CD4-positive, alpha-beta T cell treated with Interferon gamma for 1 hour (primary cell): ENCODE measurements around the gene MS4A1.
"Not testable (repeated sequence)": the region's sequence is repeated elsewhere in the genome, so short reads cannot be mapped to it uniquely, and the experiment has no call there.

Experiments used
- DNase-seq: peaks from one replicate; pipeline ENCODE4 v3.0.0-alpha.2; 2020

Gene MS4A1

DNA sequence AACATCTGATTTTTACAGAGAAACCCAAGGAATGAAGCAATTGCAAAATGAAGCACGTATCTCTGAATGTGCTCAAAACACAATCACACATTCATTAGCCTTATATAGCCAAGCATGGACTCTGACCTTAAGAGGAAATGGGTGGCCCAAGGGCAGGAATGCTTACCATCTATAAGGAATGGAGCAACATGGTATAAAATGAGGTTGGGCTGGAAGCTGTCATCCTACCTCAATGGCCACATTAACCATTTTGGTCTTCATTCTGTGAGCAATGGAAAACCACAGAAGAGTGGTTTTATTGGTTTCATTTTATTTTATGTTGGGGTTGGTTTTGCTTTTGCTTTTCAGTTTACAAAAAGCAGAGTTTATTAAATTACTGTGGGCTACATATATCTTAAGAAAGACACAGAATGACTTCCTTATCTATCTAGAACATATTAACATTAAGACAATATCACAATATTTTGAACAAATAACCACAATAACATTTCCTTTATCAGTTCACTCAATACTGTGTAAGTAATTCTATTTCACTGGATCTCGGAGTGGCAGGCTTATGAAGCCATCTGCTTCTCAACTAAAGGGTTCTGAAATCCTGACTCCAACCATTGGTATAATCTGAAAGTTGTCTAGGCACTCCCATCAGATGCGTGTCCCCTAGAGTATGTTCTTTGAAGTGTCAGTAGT is 48.7 kb downstream of the MS4A1 start:
- DNase-seq: no peak

GRCh38 chr11:60509609-60510008 is 54.0 kb downstream of the MS4A1 start:
- not testable (repeated sequence) for DNase-seq

DNA sequence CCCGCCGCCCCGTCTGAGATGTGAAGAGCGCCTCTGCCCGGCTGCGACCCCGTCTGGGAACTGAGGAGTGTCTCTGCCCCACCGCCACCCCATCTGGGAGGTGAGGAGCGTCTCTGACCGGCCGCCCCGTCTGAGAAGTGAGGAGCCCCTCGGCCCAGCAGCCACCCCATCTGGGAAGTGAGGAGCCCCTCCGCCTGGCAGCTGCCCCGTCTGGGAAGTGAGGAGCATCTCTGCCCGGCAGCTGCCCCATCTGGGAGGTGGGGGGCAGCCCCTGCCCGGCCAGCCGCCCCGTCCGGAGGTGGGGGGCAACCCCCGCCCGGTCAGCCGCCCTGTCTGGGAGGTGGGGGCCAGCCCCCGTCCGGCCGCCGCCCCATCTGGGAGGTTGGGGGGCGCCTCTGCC is 54.6 kb downstream of the MS4A1 start:
- DNase-seq: not testable (repeated sequence)

DNA sequence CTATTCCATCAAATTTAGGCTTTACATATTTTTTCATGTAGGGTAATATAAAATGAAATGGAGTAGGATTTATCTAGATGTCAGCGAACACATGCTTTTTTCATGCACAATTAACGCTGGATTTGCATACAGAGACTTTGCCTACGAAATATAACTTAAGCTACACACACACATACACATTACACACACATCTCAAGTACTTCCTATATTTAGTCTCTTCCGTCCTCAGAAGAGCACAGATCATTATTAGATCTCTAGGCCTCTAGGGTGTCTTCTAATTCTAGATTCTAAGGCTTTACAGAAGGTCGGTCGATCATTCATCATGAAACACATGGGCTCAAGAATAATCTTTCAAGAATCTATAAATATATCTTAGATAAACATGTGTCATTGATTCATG is 55.7 kb downstream of the MS4A1 start:
- no peak for DNase-seq

DNA sequence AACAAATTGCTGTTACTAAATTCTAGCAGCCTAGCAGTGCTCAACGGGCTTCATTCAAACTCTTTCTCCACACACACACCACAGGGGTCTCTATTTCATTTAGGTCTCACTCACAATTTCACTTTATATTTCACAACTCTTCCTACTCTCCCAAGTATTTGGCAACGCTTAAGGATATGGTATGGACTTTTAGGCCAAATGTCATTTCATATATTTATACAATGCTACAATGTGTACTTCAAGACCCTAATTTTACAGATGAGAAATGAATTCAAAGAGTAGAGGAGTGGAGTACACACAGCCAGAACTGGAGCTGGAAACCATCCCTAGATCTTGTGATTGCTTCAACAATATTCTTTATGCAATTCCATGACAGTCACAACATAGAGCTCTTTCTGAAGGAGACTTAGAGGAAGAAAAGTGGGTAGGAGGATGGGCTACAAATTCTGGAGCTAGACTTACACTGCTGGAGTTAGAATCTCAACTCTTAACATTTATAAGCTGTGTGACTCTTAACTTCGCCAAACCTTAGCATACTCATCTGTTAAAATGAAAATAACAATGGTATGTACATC is 57.1 kb downstream of the MS4A1 start:
- no peak for DNase-seq

GRCh38 chr11:60513496-60514460 is 58.1 kb downstream of the MS4A1 start:
- no peak for DNase-seq

DNA sequence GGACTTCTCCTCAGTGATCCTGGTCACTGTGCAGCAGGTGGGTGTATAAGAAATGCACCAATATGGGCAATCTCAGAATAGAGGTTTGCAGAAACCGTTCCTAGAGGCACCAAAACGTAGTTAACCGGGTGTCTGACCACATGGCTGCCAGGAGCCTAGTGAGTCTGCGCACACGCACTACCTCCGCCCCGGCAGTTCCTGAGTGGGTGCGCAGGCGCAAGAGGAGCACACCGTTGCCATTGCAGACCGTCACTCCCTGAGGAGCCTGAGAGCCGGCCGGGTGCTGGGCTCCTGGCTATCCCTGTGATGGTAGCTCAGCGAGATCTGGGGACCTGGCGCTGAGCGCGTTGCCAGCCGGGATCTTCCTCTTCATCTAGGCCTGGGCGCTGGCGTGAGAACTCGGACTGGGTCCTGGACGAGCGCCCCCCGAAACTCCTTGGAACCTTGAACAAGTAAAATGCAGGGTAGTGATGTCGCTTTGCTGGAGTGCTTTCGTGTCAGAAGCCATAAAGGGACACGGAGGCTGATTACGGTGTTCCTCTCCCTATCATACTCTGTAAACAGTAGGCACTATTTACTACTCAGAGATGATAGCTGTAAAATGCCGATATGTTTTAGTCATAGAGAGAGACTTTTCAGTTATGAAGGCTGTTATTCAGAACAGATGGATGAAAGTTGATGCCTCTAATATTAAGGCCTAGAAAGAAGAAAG is 59.7 kb downstream of the MS4A1 start, which contains the start of gene MS4A13:
TSS of gene MS4A13 (plus strand) at position 249 of the 712 bp plus-strand sequence. CDS start 2,692 bp downstream, outside the sequence.
- no peak for DNase-seq
